ENCODE data around the gene FBF1. TPM values are rescaled to one million over a fixed set of nuclear protein-coding genes. Genes with fewer than 3 reads are reported as not detected.
A peak's percentile ranks its signal among the peaks of the same experiment; 100 is the strongest.
"Not testable (repeated sequence)": the region's sequence is repeated elsewhere in the genome, so short reads cannot be mapped to it uniquely, and the experiment has no call there.

The FBF1 gene
- total RNA-seq, 6 experiments from 2014 or later: 0.86 to 3.1 (median 2.7) TPM

GRCh38 chr17:75976175-75976848 is 35.5 kb upstream of the FBF1 start:
- peak overlapping the region; percentile 83 to 96 (median 95) for H3K27ac ChIP-seq
- 31% methylated on average over 9 of the region's 9 CpGs for WGBS (ENCODE audit: insufficient coverage, low coverage, low lambda C conversion rate, missing lambda C conversion rate)

DNA sequence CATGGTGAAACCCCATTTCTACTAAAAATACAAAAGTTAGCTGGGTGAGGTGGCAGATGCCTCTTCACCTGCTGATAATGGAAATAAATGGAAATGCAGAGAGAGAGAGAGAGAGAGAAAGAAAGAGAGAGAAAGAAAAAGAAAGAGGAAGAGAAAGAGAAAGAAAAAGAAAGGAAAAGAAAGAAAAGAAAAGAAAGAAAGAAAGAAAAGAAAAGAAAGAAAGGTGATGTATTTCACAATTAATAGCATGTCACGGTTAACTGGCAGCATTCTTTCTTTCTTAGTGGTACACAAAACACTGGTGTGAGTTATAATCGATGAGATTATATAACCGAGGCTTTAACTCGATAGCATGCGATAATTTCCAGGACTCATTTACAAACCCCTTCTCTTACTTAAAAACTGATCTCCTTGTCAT is 34.9 kb upstream of the FBF1 start:
- H3K27me3 ChIP-seq: no peaks in the 10 kb centered on the region
- peaks cover 0 to 48% (median 12%) of the 10 kb centered on the region in 4 donors for H3K4me1 ChIP-seq
- TF ChIP-seq, protein P1, sequence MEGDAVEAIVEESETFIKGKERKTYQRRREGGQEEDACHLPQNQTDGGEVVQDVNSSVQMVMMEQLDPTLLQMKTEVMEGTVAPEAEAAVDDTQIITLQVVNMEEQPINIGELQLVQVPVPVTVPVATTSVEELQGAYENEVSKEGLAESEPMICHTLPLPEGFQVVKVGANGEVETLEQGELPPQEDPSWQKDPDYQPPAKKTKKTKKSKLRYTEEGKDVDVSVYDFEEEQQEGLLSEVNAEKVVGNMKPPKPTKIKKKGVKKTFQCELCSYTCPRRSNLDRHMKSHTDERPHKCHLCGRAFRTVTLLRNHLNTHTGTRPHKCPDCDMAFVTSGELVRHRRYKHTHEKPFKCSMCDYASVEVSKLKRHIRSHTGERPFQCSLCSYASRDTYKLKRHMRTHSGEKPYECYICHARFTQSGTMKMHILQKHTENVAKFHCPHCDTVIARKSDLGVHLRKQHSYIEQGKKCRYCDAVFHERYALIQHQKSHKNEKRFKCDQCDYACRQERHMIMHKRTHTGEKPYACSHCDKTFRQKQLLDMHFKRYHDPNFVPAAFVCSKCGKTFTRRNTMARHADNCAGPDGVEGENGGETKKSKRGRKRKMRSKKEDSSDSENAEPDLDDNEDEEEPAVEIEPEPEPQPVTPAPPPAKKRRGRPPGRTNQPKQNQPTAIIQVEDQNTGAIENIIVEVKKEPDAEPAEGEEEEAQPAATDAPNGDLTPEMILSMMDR (IDR thresholded peaks at IDR 0.05): no peak
- no peak for TF ChIP-seq POLR2A (IDR thresholded peaks at IDR 0.05)
- peak overlapping the region; percentile 6 to 98 (median 86) for H3K4me3 ChIP-seq
- WGBS (ENCODE audit: insufficient coverage, low coverage, low lambda C conversion rate, missing lambda C conversion rate): 35% methylated on average over 5 of the region's 5 CpGs
- ATAC-seq (no peak), DNase-seq (no peak)
- intact Hi-C loops (cut with DNase I): no loop called here
- peaks cover 0 to 22% (median 8%) of the 10 kb centered on the region in 4 donors for H3K36me3 ChIP-seq
- no peaks in the 10 kb centered on the region for H3K9me3 ChIP-seq
- peak overlapping the region; percentile 83 to 96 (median 95) for H3K27ac ChIP-seq

More at GRCh38 chr17:75976175-75976848, 35.5 kb upstream of the FBF1 start:
- H3K4me1 ChIP-seq: peaks cover 0 to 52% (median 13%) of the 10 kb centered on the region in 4 donors
- no peaks in the 10 kb centered on the region for H3K9me3 ChIP-seq
- ATAC-seq: peak; percentile 25 to 47 (median 25)
- no peak for DNase-seq
- intact Hi-C loops (cut with DNase I): no loop called here
- peak overlapping the region; percentile 86 to 98 (median 94) for H3K4me3 ChIP-seq
- peaks cover 0 to 17% (median 6%) of the 10 kb centered on the region in 4 donors for H3K36me3 ChIP-seq
- TF ChIP-seq, protein P1 (IDR thresholded peaks at IDR 0.05): no peak
- TF ChIP-seq POLR2A (IDR thresholded peaks at IDR 0.05): peak; percentile 85
- no peaks in the 10 kb centered on the region for H3K27me3 ChIP-seq

DNA sequence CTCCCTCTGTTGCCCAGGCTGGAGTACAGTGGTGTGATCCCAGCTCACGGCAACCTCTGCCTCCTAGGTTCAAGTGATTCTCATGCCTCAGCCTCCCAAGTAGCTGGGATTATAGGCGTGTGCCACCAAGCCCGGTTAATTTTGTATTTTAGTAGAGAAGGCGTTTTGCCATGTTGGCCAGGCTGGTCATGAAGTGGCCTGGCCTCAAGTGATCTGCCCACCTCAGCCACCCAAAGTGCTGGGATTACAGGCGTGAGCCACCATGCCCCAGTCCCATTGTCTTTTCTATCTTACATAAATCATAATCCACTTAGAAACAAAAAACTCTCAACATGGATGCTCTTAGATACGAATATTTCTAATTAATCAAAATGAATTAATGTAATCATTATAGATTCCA is 34.3 kb upstream of the FBF1 start:
- H3K9me3 ChIP-seq; ATAC-seq; intact Hi-C loops (cut with DNase I); DNase-seq; H3K27me3 ChIP-seq: not testable (repeated sequence)
- WGBS (ENCODE audit: insufficient coverage, low coverage, low lambda C conversion rate, missing lambda C conversion rate): 24% methylated on average over 4 of the region's 6 CpGs
- Histone ChIP-seq H3K4me1 (peaks cover 0 to 46% (median 12%) of the 10 kb centered on the region in 4 donors), H3K27ac (peak overlapping the region; percentile 83 to 96 (median 95)), H3K4me3 (peak overlapping the region in 2 of 3 donors; percentile 86 to 98), H3K36me3 (peaks cover 0 to 26% (median 9%) of the 10 kb centered on the region in 4 donors)

GRCh38 chr17:75970626-75971025 is 29.8 kb upstream of the FBF1 start:
- H3K27me3 ChIP-seq: no peaks in the 10 kb centered on the region
- DNase-seq: no peak
- TF ChIP-seq, protein P1 (IDR thresholded peaks at IDR 0.05): no peak
- no peak for TF ChIP-seq POLR2A (IDR thresholded peaks at IDR 0.05)
- H3K36me3 ChIP-seq: peaks cover 0 to 35% (median 16%) of the 10 kb centered on the region in 4 donors
- 79% methylated on average over 7 of the region's 7 CpGs for WGBS (ENCODE audit: insufficient coverage, low coverage, low lambda C conversion rate, missing lambda C conversion rate)
- ATAC-seq: no peak
- H3K4me3 ChIP-seq: no peak overlapping the region
- intact Hi-C loops (cut with DNase I): no loop called here
- H3K9me3 ChIP-seq: no peaks in the 10 kb centered on the region
- H3K4me1 ChIP-seq: peaks cover 0 to 36% (median 12%) of the 10 kb centered on the region in 4 donors
- peak overlapping the region in 2 of 3 donors; percentile 20 to 40 for H3K27ac ChIP-seq

GRCh38 chr17:75970011-75970523 is 29.2 kb upstream of the FBF1 start:
- intact Hi-C loops (cut with DNase I): no loop called here
- Histone ChIP-seq H3K9me3 (no peaks in the 10 kb centered on the region), H3K36me3 (peaks cover 0 to 35% (median 16%) of the 10 kb centered on the region in 4 donors), H3K27me3 (no peaks in the 10 kb centered on the region), H3K27ac (peak overlapping the region in 2 of 3 donors; percentile 20 to 40), H3K4me1 (peaks cover 0 to 30% (median 11%) of the 10 kb centered on the region in 4 donors), H3K4me3 (no peak overlapping the region)
- DNase-seq (no peak), ATAC-seq (peak; percentile 25 to 74 (median 33))
- no peak for TF ChIP-seq POLR2A (IDR thresholded peaks at IDR 0.05)
- TF ChIP-seq, protein P1 (IDR thresholded peaks at IDR 0.05): no peak
- 60% methylated on average over 4 of the region's 4 CpGs for WGBS (ENCODE audit: insufficient coverage, low coverage, low lambda C conversion rate, missing lambda C conversion rate)

- ATAC-seq; intact Hi-C loops (cut with DNase I): not testable (repeated sequence)
- H3K36me3 ChIP-seq: peaks cover 0 to 40% (median 17%) of the 10 kb centered on the region in 4 donors
Observed at GRCh38 chr17:75969044-75969443, 28.2 kb upstream of the FBF1 start.

More at GRCh38 chr17:75969044-75969443, 28.2 kb upstream of the FBF1 start:
- H3K4me3 ChIP-seq, H3K27me3 ChIP-seq, DNase-seq, H3K9me3 ChIP-seq, H3K27ac ChIP-seq: not testable (repeated sequence)
- H3K4me1 ChIP-seq: peaks cover 0 to 24% (median 7%) of the 10 kb centered on the region in 4 donors
- 67% methylated on average over 7 of the region's 10 CpGs for WGBS (ENCODE audit: insufficient coverage, low coverage, low lambda C conversion rate, missing lambda C conversion rate)

Data from right lobe of liver (tissue), 6 donors.